ENCODE results near the gene TBCK. TPM values are rescaled to one million over a fixed set of nuclear protein-coding genes. Genes with fewer than 3 reads are reported as not detected.

Gene TBCK
- polyA plus RNA-seq, 1 of the 3 experiments (the other 2 are of a cell fraction) = 14.6 TPM

- Histone ChIP-seq H4K20me1 (ENCODE audit: insufficient read depth) (no peaks in the 10 kb centered on the region), H3K4me2 (no peak overlapping the region), H3K9ac (no peak overlapping the region), H3K9me3 (no peaks in the 10 kb centered on the region), H3K4me1 (ENCODE audit: control insufficient read depth in 1 of 2, insufficient read depth in 2 of 2, low read depth in 1 of 2, low read length in 1 of 2) (peaks cover 0 to 20% of the 10 kb centered on the region in 2 experiments; a peak in 2 of 4 replicates), H2AFZ (ENCODE audit: low read depth) (no peak overlapping the region), H3K79me2 (ENCODE audit: insufficient read depth) (no peaks in the 10 kb centered on the region), H3K9me2 (no peaks in the 10 kb centered on the region), H3K27ac (ENCODE audit: low read depth in 2 of 2, low read length in 1 of 2) (peak overlapping the region in 1 of 2 experiments; percentile 47; a peak in 2 of 4 replicates), H3K27me3 (ENCODE audit: insufficient read depth) (no peaks in the 10 kb centered on the region), H3F3A (replicated peaks; ENCODE audit: insufficient read depth) (no peaks in the 10 kb centered on the region), H3K36me3 (replicated peaks in 1 of 2; ENCODE audit: control insufficient read depth in 1 of 2, insufficient read depth in 2 of 2, low read length in 1 of 2) (no peaks in the 10 kb centered on the region), H3K4me3 (ENCODE audit: low read depth in 2 of 2, low read length in 1 of 2) (no peak overlapping the region)
- TF ChIP-seq RAD21 (IDR thresholded peaks at IDR 0.05; ENCODE audit: low read length) (no peak), RCOR1 (IDR thresholded peaks at IDR 0.05; ENCODE audit: low read length) (no peak), FOXM1 (IDR thresholded peaks at IDR 0.05; ENCODE audit: low read depth) (no peak), EP300 (IDR thresholded peaks at IDR 0.05; ENCODE audit: borderline replicate concordance in 1 of 2, low read depth in 1 of 2, low read length in 1 of 2) (peak in 1 of 2 experiments; percentile 28; a peak in 1 of 4 replicates), MXI1 (IDR thresholded peaks at IDR 0.05; ENCODE audit: low read depth, low read length) (no peak), EZH2phosphoT487 (IDR thresholded peaks at IDR 0.05; ENCODE audit: borderline replicate concordance, low read depth) (no peak), USF2 (IDR thresholded peaks at IDR 0.05; ENCODE audit: borderline replicate concordance, low read depth, low read length) (no peak), SMC3 (IDR thresholded peaks at IDR 0.05; ENCODE audit: low read depth, low read length) (no peak)
- DNase-seq = peak; percentile 32
- CTCF ChIA-PET = no interaction called here
- 22% methylated on average over 6 of the region's 6 CpGs for WGBS (ENCODE audit: low lambda C conversion rate)
- POLR2A ChIA-PET = no interaction called here
Measured at GRCh38 chr4:105994061-105994460, 321.9 kb downstream of the TBCK start.

GRCh38 chr4:105992641-105993305 lies 323.2 kb downstream of the TBCK start:
- 83% methylated on average over 2 of the region's 2 CpGs for WGBS (ENCODE audit: low lambda C conversion rate)
- CTCF ChIA-PET = no interaction called here
- Histone ChIP-seq H3K9me2 (no peaks in the 10 kb centered on the region), H3K27me3 (ENCODE audit: insufficient read depth) (no peaks in the 10 kb centered on the region), H3F3A (replicated peaks; ENCODE audit: insufficient read depth) (no peaks in the 10 kb centered on the region), H3K4me2 (no peak overlapping the region), H4K20me1 (ENCODE audit: insufficient read depth) (no peaks in the 10 kb centered on the region), H3K79me2 (ENCODE audit: insufficient read depth) (no peaks in the 10 kb centered on the region), H3K9me3 (no peaks in the 10 kb centered on the region), H3K9ac (no peak overlapping the region), H3K4me3 (ENCODE audit: low read depth in 2 of 2, low read length in 1 of 2) (no peak overlapping the region), H3K27ac (ENCODE audit: low read depth in 2 of 2, low read length in 1 of 2) (no peak overlapping the region), H3K36me3 (replicated peaks in 1 of 2; ENCODE audit: control insufficient read depth in 1 of 2, insufficient read depth in 2 of 2, low read length in 1 of 2) (no peaks in the 10 kb centered on the region), H3K4me1 (ENCODE audit: control insufficient read depth in 1 of 2, insufficient read depth in 2 of 2, low read depth in 1 of 2, low read length in 1 of 2) (peaks cover 0 to 20% of the 10 kb centered on the region in 2 experiments; a peak in 2 of 4 replicates), H2AFZ (ENCODE audit: low read depth) (no peak overlapping the region)
- no peak for TF ChIP-seq PBX3 (IDR thresholded peaks at IDR 0.05)
- no peak for DNase-seq
- POLR2A ChIA-PET = no interaction called here

Data from SK-N-SH (cell line).